Epithelial cell of esophagus (primary cell): Measurements from ENCODE around the gene HCAR3.
"Not testable (repeated sequence)": the region's sequence is repeated elsewhere in the genome, so short reads cannot be mapped to it uniquely, and the experiment has no call there.

ENCODE experiments used
- DNase-seq: peaks from one replicate; pipeline ENCODE4 v3.0.0; 2010; ENCODE audit warnings: low read depth
- H3K4me3 ChIP-seq: 2 replicates; pipeline ENCODE4 v1.5.1; 2011; ENCODE audit warnings: mild to moderate bottlenecking, low read length, control low read depth
- CTCF ChIP-seq: IDR thresholded peaks from 2 replicates; pipeline ENCODE4 v1.5.1; 2011; ENCODE audit warnings: low read depth, mild to moderate bottlenecking, low read length, control low read depth, inconsistent platforms; ENCODE audit not compliant: insufficient read depth; ENCODE audit errors: missing control alignments

Gene HCAR3

GRCh38 chr12:122721057-122721545 is 4.5 kb upstream of the HCAR3 start:
- TF ChIP-seq CTCF = no peak
- DNase-seq = peak; percentile 94
- H3K4me3 ChIP-seq = peak overlapping the region; percentile 23

GRCh38 chr12:122715211-122715610 is 1.4 kb downstream of the HCAR3 start:
- not testable (repeated sequence) for DNase-seq, H3K4me3 ChIP-seq

- H3K4me3 ChIP-seq, DNase-seq: not testable (repeated sequence)
These were observed 3.0 kb downstream of the HCAR3 start for GRCh38 chr12:122713491-122714188.

GRCh38 chr12:122711266-122711665 is 5.3 kb downstream of the HCAR3 start:
- not testable (repeated sequence) for DNase-seq, H3K4me3 ChIP-seq

- peak; percentile 49 for DNase-seq
- H3K4me3 ChIP-seq = not testable (repeated sequence)
These were observed 6.3 kb downstream of the HCAR3 start for GRCh38 chr12:122710341-122710740.

GRCh38 chr12:122709287-122709686 is 7.3 kb downstream of the HCAR3 start:
- not testable (repeated sequence) for H3K4me3 ChIP-seq

GRCh38 chr12:122703841-122704240 is 12.8 kb downstream of the HCAR3 start:
- not testable (repeated sequence) for DNase-seq, H3K4me3 ChIP-seq

More at GRCh38 chr12:122709287-122709686, 7.3 kb downstream of the HCAR3 start:
- DNase-seq = not testable (repeated sequence)

GRCh38 chr12:122702890-122703611 is 13.6 kb downstream of the HCAR3 start, which contains the start of gene HCAR2:
Gene HCAR2 (minus strand): TSS chr12:122703357. CDS start chr12:122703283, 74 bp downstream.
- peak; percentile 96 for DNase-seq
- peak within 1 kb of the TSS; percentile 10 for H3K4me3 ChIP-seq

GRCh38 chr12:122701481-122701880 is 15.1 kb downstream of the HCAR3 start:
- DNase-seq = not testable (repeated sequence)

GRCh38 chr12:122700038-122700710 is 16.4 kb downstream of the HCAR3 start:
- not testable (repeated sequence) for DNase-seq, H3K4me3 ChIP-seq

More at GRCh38 chr12:122701481-122701880, 15.1 kb downstream of the HCAR3 start:
- peak overlapping the region; percentile 2 for H3K4me3 ChIP-seq

- not testable (repeated sequence) for H3K4me3 ChIP-seq
- DNase-seq = peak; percentile 46
These were observed 19.7 kb downstream of the HCAR3 start for GRCh38 chr12:122696922-122697321.

- TF ChIP-seq CTCF = no peak
- DNase-seq = no peak
- no peak overlapping the region for H3K4me3 ChIP-seq
These were observed 25.0 kb downstream of the HCAR3 start for GRCh38 chr12:122691566-122691965.
